ENCODE measurements around the gene ASCL1.

Gene ASCL1

DNA sequence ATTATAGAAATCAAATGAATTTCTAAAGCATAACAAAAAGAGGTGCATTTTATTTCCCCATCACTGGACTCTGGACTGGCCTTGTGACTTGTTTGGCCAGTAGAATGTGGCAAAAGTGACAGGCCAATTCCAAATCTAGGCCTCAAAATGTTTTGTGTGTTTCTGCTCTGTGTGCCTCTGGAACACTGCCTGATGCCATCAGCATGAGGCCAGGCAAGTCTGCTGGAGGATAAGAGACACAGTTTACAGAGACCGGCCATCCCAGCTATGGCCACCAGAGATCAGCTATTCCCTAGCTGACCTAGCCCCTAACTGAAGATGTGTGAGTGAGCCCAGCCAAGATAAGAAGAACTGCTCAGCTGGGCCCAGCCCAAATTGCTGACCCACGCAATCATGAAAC, 32.9 kb downstream of the ASCL1 start:
- no peak for DNase-seq (ENCODE audit: extremely low read depth, low read depth)

DNA sequence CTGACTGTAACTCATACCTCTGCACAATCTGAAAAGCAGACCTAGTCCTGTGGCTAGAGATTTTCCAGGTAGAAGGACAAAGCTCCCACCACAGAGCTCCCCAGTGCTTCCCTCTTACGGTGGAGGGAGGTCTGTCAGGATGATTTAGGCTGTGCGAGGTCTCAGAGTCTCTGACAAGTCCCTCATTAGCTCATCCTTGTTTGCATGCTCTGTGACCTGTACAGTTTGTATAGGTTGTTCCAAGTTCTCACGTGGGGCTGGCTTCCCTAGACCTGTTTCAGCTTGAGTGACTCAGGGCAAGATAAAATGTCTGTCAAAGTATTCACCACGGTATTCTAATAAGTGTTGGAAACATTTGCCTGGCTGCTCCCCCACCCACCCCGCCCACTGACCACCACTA, 34.8 kb downstream of the ASCL1 start:
- no peak for DNase-seq (ENCODE audit: extremely low read depth, low read depth)
- TF ChIP-seq, protein P1, sequence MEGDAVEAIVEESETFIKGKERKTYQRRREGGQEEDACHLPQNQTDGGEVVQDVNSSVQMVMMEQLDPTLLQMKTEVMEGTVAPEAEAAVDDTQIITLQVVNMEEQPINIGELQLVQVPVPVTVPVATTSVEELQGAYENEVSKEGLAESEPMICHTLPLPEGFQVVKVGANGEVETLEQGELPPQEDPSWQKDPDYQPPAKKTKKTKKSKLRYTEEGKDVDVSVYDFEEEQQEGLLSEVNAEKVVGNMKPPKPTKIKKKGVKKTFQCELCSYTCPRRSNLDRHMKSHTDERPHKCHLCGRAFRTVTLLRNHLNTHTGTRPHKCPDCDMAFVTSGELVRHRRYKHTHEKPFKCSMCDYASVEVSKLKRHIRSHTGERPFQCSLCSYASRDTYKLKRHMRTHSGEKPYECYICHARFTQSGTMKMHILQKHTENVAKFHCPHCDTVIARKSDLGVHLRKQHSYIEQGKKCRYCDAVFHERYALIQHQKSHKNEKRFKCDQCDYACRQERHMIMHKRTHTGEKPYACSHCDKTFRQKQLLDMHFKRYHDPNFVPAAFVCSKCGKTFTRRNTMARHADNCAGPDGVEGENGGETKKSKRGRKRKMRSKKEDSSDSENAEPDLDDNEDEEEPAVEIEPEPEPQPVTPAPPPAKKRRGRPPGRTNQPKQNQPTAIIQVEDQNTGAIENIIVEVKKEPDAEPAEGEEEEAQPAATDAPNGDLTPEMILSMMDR (IDR thresholded peaks at IDR 0.05; ENCODE audit: low read depth, low read length) = no peak

More for the DNA sequence above, 32.9 kb downstream of the ASCL1 start:
- TF ChIP-seq, protein P1 (IDR thresholded peaks at IDR 0.05; ENCODE audit: low read depth, low read length) = no peak

DNA sequence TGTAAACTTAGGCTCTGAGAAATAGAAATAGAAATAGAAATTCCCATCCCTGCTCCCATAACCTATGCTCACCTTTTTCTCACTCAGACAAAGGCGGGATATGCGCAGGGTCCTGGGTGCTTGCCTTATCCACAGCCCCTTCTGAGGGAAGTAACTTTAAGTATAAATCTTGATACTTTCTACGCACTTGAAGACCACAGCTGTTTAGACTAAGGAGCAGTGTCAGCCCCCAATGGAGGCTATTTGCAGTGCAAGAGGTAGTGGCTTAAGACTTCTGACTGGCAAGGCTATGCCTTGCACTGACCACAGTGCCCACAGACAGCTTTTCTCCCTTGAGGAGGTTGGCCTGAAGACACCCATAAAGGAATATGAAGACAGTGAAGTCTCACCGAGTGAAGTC, 35.2 kb downstream of the ASCL1 start:
- TF ChIP-seq, protein P1 (IDR thresholded peaks at IDR 0.05; ENCODE audit: low read depth, low read length) = no peak
- no peak for DNase-seq (ENCODE audit: extremely low read depth, low read depth)

DNA sequence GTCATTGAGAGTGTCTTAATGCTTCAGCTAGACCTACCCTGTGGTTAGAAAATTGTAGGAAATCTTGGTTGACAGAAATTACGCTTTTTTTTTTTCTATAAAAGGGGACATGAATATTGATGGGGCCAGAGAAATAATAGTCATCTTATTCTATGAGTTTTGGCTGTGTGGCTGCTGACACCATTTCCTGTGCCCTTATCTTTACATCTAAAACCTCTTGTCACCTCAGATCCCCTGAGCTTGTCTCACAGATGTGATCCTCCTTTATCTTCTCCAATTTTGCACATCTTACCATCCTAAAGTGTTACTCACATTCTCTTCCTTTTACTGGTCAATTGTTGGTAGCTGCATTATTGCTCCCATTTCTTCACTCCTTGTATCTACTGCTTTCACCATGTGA, 36.1 kb downstream of the ASCL1 start:
- no peak for DNase-seq (ENCODE audit: extremely low read depth, low read depth)
- TF ChIP-seq, protein P1 (IDR thresholded peaks at IDR 0.05; ENCODE audit: low read depth, low read length) = no peak

DNA sequence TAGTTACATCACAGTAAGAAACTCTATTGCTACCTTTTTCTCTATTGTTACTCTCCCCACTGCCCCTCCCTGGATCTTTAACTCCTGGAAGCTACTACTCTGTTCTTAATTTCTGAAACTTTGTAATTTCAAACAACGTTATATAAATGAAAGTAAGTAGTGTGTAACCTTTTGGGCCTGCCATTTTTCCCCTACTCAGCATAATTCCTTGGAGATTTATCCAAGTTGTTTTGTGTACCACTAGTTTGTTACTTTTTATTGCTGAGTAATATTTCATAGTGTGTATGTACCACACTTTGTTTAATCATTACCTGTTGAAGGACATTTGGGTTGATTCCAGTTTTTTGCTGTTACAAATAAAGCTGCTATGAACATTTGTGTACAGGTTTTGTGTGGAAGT, 37.9 kb downstream of the ASCL1 start:
- DNase-seq (ENCODE audit: extremely low read depth, low read depth) = no peak
- TF ChIP-seq, protein P1 (IDR thresholded peaks at IDR 0.05; ENCODE audit: low read depth, low read length) = no peak

All from AG09319 (cell line).